ENCODE results near the gene TRPC4AP. TPM values are rescaled to one million over a fixed set of nuclear protein-coding genes. Genes with fewer than 3 reads are reported as not detected.

TRPC4AP gene
- total RNA-seq, 1 experiment from 2014 or later, result 48.6 TPM

DNA sequence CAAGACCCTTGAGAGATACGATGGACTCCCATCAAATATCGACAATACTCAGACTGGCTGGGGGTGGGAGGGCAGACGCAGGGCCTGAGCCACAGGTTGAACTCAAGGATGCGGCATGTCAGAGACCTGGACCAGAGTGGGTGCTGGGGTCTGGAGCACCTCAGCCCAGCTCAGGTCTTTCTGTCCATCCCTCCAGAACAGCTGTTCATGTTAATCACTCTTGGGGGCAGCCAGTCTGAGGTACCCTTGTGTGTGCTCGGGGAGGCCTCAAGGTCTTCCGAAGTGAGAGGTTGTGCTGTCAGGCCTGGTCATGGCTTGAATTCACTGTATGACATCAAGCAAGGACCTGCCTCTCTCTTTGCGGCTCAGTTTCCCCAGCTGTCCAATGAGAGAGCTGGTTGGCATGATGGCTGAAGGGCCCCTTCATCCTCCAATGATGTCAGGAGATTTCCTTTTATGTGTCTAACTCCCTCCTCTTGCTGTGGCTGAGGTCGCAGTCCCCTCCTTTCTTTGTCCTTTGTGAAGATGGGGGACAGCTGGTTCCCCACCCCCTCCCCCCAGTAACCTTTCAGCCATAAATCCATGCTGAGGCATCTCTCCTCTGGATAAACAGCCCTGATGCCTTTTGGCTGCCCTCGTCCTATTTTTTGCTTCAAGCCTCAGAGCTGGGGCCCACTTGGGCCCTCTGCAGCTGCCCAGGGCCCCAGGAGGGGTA is 121.6 kb downstream of the TRPC4AP start:
- ChIA-PET RAD21 (ENCODE audit: low non-redundant PET in 1 of 2, low total read pairs in 2 of 2, uncharacterized antibody in 2 of 2, unreplicated experiment in 2 of 2) (no interaction called here), CTCF (interaction anchor here (1.1 kb wide), 1 partner anchor 97 kb away, joined by 3 read pairs; no protein-coding TSS in a partner anchor), POLR2A (no interaction called here)
- ATAC-seq, result no peak
- Histone ChIP-seq H3K4me2 (ENCODE audit: low read length) (no peak overlapping the region), H3K79me2 (ENCODE audit: insufficient read depth, low read length) (no peaks in the 10 kb centered on the region), H3K9ac (ENCODE audit: low read length) (no peak overlapping the region), H3K4me3 (replicated peaks in 1 of 2; ENCODE audit: low read depth in 1 of 2, low read length in 2 of 2) (no peak overlapping the region), H3K27ac (ENCODE audit: low read depth, low read length) (no peak overlapping the region), H3K36me3 (ENCODE audit: control insufficient read depth in 1 of 2, insufficient read depth in 2 of 2, low read length in 2 of 2) (no peaks in the 10 kb centered on the region), H4K20me1 (ENCODE audit: insufficient read depth) (no peaks in the 10 kb centered on the region), H2AFZ (ENCODE audit: low read depth, low read length, poor library complexity, severe bottlenecking) (no peak overlapping the region), H3K9me2 (ENCODE audit: insufficient read depth) (no peaks in the 10 kb centered on the region), H3K27me3 (ENCODE audit: insufficient read depth, low read length) (no peaks in the 10 kb centered on the region), H3K4me1 (ENCODE audit: control insufficient read depth in 1 of 2, insufficient read depth in 2 of 2, low read length in 2 of 2) (no peaks in the 10 kb centered on the region), H3K9me3 (ENCODE audit: control insufficient read depth in 1 of 2, insufficient read depth in 1 of 2, low read depth in 1 of 2, low read length in 2 of 2) (no peaks in the 10 kb centered on the region)
- no TSS peak for BruUV-seq (replicated peaks)
- no peak for TF ChIP-seq ZNF274 (IDR thresholded peaks at IDR 0.05; ENCODE audit: low read depth, low read length)
- TF ChIP-seq, protein P1, sequence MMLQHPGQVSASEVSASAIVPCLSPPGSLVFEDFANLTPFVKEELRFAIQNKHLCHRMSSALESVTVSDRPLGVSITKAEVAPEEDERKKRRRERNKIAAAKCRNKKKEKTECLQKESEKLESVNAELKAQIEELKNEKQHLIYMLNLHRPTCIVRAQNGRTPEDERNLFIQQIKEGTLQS (IDR thresholded peaks at IDR 0.05), result no peak
- TF ChIP-seq POLR2AphosphoS5 (IDR thresholded peaks at IDR 0.05; ENCODE audit: low read depth, low read length), result no peak
- no peak for TF ChIP-seq ELF1 (IDR thresholded peaks at IDR 0.05; ENCODE audit: borderline replicate concordance, low read depth)
- TF ChIP-seq SRF (IDR thresholded peaks at IDR 0.05; ENCODE audit: low read depth), result no peak
- TF ChIP-seq, protein P2, sequence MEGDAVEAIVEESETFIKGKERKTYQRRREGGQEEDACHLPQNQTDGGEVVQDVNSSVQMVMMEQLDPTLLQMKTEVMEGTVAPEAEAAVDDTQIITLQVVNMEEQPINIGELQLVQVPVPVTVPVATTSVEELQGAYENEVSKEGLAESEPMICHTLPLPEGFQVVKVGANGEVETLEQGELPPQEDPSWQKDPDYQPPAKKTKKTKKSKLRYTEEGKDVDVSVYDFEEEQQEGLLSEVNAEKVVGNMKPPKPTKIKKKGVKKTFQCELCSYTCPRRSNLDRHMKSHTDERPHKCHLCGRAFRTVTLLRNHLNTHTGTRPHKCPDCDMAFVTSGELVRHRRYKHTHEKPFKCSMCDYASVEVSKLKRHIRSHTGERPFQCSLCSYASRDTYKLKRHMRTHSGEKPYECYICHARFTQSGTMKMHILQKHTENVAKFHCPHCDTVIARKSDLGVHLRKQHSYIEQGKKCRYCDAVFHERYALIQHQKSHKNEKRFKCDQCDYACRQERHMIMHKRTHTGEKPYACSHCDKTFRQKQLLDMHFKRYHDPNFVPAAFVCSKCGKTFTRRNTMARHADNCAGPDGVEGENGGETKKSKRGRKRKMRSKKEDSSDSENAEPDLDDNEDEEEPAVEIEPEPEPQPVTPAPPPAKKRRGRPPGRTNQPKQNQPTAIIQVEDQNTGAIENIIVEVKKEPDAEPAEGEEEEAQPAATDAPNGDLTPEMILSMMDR (IDR thresholded peaks at IDR 0.05 in 2 of 3, conservative IDR thresholded peaks at IDR 0.05 in 1 of 3; ENCODE audit: borderline replicate concordance in 1 of 3, insufficient read depth in 1 of 3, low read depth in 2 of 3, low read length in 2 of 3), result no peak
- no peak for TF ChIP-seq ZFX (IDR thresholded peaks at IDR 0.05)
- no peak for TF ChIP-seq EZH2phosphoT487 (IDR thresholded peaks at IDR 0.05; ENCODE audit: borderline replicate concordance)
- TF ChIP-seq, protein P3, sequence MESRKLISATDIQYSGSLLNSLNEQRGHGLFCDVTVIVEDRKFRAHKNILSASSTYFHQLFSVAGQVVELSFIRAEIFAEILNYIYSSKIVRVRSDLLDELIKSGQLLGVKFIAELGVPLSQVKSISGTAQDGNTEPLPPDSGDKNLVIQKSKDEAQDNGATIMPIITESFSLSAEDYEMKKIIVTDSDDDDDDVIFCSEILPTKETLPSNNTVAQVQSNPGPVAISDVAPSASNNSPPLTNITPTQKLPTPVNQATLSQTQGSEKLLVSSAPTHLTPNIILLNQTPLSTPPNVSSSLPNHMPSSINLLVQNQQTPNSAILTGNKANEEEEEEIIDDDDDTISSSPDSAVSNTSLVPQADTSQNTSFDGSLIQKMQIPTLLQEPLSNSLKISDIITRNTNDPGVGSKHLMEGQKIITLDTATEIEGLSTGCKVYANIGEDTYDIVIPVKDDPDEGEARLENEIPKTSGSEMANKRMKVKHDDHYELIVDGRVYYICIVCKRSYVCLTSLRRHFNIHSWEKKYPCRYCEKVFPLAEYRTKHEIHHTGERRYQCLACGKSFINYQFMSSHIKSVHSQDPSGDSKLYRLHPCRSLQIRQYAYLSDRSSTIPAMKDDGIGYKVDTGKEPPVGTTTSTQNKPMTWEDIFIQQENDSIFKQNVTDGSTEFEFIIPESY (IDR thresholded peaks at IDR 0.05; ENCODE audit: extremely low read depth, insufficient replicate concordance, low read length), result no peak
- no peak for TF ChIP-seq EZH2 (IDR thresholded peaks at IDR 0.05)
- TF ChIP-seq, protein P4, sequence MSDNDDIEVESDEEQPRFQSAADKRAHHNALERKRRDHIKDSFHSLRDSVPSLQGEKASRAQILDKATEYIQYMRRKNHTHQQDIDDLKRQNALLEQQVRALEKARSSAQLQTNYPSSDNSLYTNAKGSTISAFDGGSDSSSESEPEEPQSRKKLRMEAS (IDR thresholded peaks at IDR 0.05), result no peak
- TF ChIP-seq JUND (IDR thresholded peaks at IDR 0.05), result no peak
- TF ChIP-seq YY1 (IDR thresholded peaks at IDR 0.05; ENCODE audit: extremely low read depth, insufficient replicate concordance, low read depth, low read length), result no peak
- TF ChIP-seq EGR1 (IDR thresholded peaks at IDR 0.05; ENCODE audit: low read depth), result no peak
- TF ChIP-seq SP1 (IDR thresholded peaks at IDR 0.05; ENCODE audit: low read depth), result no peak
- TF ChIP-seq POLR2A (IDR thresholded peaks at IDR 0.05; ENCODE audit: borderline replicate concordance, extremely low read depth, insufficient read depth, insufficient read length), result no peak
- no peak for TF ChIP-seq TCF7L2 (IDR thresholded peaks at IDR 0.05; ENCODE audit: borderline replicate concordance, extremely low read depth, insufficient read depth, insufficient read length)
- no peak for TF ChIP-seq RAD21 (IDR thresholded peaks at IDR 0.05; ENCODE audit: low read depth)
- no peak for DNase-seq (ENCODE audit: low read depth, low spot score)
- intact Hi-C loops (cut with micrococcal nuclease), result no loop called here
